Mesenchymal stem cell (in vitro differentiated cells and primary cell): ENCODE data around the gene MDC1.
A peak's percentile ranks its signal among the peaks of the same experiment; 100 is the strongest.

Experiments used
- DNase-seq: peaks from one replicate; pipeline ENCODE4 v3.0.0-alpha.2; 2013
- H2AFZ ChIP-seq: one replicate; pipeline ENCODE4 v1.6.1; 2013; ENCODE audit warnings: low read depth, mild to moderate bottlenecking, control low read depth, inconsistent platforms, low read length, moderate library complexity
- H2AK5ac ChIP-seq: 2 replicates; pipeline ENCODE4 v1.6.1; 2013; ENCODE audit warnings: low read length, moderate library complexity, mild to moderate bottlenecking, inconsistent platforms; ENCODE audit not compliant: severe bottlenecking
- H2BK120ac ChIP-seq: one replicate; pipeline ENCODE4 v1.6.1; 2013; ENCODE audit warnings: low read depth, mild to moderate bottlenecking, inconsistent platforms, low read length, moderate library complexity
- H2BK12ac ChIP-seq, 2 experiments: one replicate each; pipeline ENCODE4 v1.6.1; 2013; ENCODE audit warnings: inconsistent platforms in 2 of 2, low read length in 2 of 2, mild to moderate bottlenecking in 2 of 2, moderate library complexity in 2 of 2, control low read depth in 1 of 2
- H2BK15ac ChIP-seq: one replicate; pipeline ENCODE4 v1.6.1; 2013; ENCODE audit warnings: mild to moderate bottlenecking, low read depth, inconsistent platforms; ENCODE audit not compliant: poor library complexity, severe bottlenecking
- H2BK5ac ChIP-seq: 2 replicates; pipeline ENCODE4 v1.6.1; 2013; ENCODE audit warnings: low read depth, mild to moderate bottlenecking, low read length, control low read depth, inconsistent platforms; ENCODE audit not compliant: poor library complexity, severe bottlenecking
- H3K14ac ChIP-seq, 2 experiments: one replicate each; pipeline ENCODE4 v1.6.1; 2013; ENCODE audit warnings: inconsistent platforms in 2 of 2, low read length in 2 of 2, control low read depth in 1 of 2, mild to moderate bottlenecking in 1 of 2, moderate library complexity in 1 of 2
- H3K18ac ChIP-seq, 2 experiments: one replicate each; pipeline ENCODE4 v1.6.1; 2013; ENCODE audit warnings: inconsistent platforms in 2 of 2, low read length in 2 of 2, control low read depth in 1 of 2, low read depth in 1 of 2, mild to moderate bottlenecking in 1 of 2
- H3K23ac ChIP-seq, 2 experiments: one replicate each; pipeline ENCODE4 v1.6.1; 2013; ENCODE audit warnings: inconsistent platforms in 2 of 2, low read length in 2 of 2, mild to moderate bottlenecking in 2 of 2, moderate library complexity in 2 of 2, control low read depth in 1 of 2
- H3K27ac ChIP-seq: 2 replicates; pipeline ENCODE4 v1.5.1; 2013; ENCODE audit warnings: mild to moderate bottlenecking, moderate library complexity, low read length, control low read depth, inconsistent platforms; ENCODE audit not compliant: poor library complexity, severe bottlenecking
- H3K27me3 ChIP-seq, 2 experiments: 2 replicates each; pipeline versions ENCODE4 v1.6.1 to v1.7.0; 2013; ENCODE audit warnings: low read length in 2 of 2, mild to moderate bottlenecking in 2 of 2, moderate library complexity in 2 of 2, control low read depth in 1 of 2, inconsistent platforms in 1 of 2; ENCODE audit not compliant: control insufficient read depth in 1 of 2, insufficient read depth in 1 of 2
- H3K36me3 ChIP-seq, 2 experiments: 2 replicates each; pipeline versions ENCODE4 v1.6.1 to v1.7.0; 2013; ENCODE audit warnings: low read length in 2 of 2, control low read depth in 1 of 2, inconsistent platforms in 1 of 2, low read depth in 1 of 2, mild to moderate bottlenecking in 1 of 2; ENCODE audit not compliant: insufficient read depth in 2 of 2, control insufficient read depth in 1 of 2
- H3K4ac ChIP-seq, 2 experiments: one replicate each; pipeline ENCODE4 v1.6.1; 2013; ENCODE audit warnings: inconsistent platforms in 2 of 2, low read length in 2 of 2, mild to moderate bottlenecking in 2 of 2, moderate library complexity in 2 of 2, control low read depth in 1 of 2, low read depth in 1 of 2
- H3K4me1 ChIP-seq: 2 replicates; pipeline ENCODE4 v1.6.1; 2013; ENCODE audit warnings: low read depth, low read length, control low read depth; ENCODE audit not compliant: control insufficient read depth, insufficient read depth
- H3K4me2 ChIP-seq: 2 replicates; pipeline ENCODE4 v1.6.1; 2013; ENCODE audit warnings: low read length, mild to moderate bottlenecking, inconsistent platforms; ENCODE audit not compliant: poor library complexity, severe bottlenecking
- H3K4me3 ChIP-seq, 2 experiments: 2 replicates each; pipeline versions ENCODE4 v1.5.1 to v1.7.0; 2013; ENCODE audit warnings: low read length in 2 of 2, mild to moderate bottlenecking in 2 of 2, control low read depth in 1 of 2, low read depth in 1 of 2; ENCODE audit not compliant: insufficient read depth in 1 of 2
- H3K79me1 ChIP-seq: replicated peaks from 2 replicates; pipeline ENCODE4 v1.6.1; 2013; ENCODE audit warnings: mild to moderate bottlenecking, control low read depth, low read length, inconsistent platforms; ENCODE audit not compliant: poor library complexity, severe bottlenecking
- H3K9ac ChIP-seq: 2 replicates; pipeline ENCODE4 v1.7.0; 2013; ENCODE audit warnings: mild to moderate bottlenecking, low read length, moderate library complexity
- H3K9me3 ChIP-seq: 2 replicates; pipeline ENCODE4 v1.7.0; 2013; ENCODE audit warnings: mild to moderate bottlenecking, low read length; ENCODE audit not compliant: control insufficient read depth
- H4K8ac ChIP-seq: one replicate; pipeline ENCODE4 v1.6.1; 2013; ENCODE audit warnings: inconsistent platforms, mild to moderate bottlenecking, low read length, moderate library complexity
- H4K91ac ChIP-seq: one replicate; pipeline ENCODE4 v1.6.1; 2013; ENCODE audit warnings: mild to moderate bottlenecking, low read length, inconsistent platforms
- WGBS: methylation state at CpG from one replicate; pipeline ENCODE4 v1.1.7; 2013; ENCODE audit warnings: mixed read lengths; 5-methylcytosine and 5-hydroxymethylcytosine counted together

The MDC1 gene

GRCh38 chr6:30686009-30686907 lies 30.8 kb downstream of the MDC1 start, which contains the start of gene PPP1R18:
PPP1R18 (minus strand) TSS chr6:30686645; CDS start chr6:30686018, 627 bp downstream.
- peak within 1 kb of the TSS; percentile 99 for H3K27ac ChIP-seq
- peak within 1 kb of the TSS; percentile 97 for H2BK120ac ChIP-seq
- H3K4ac ChIP-seq = peak within 1 kb of the TSS; percentile 92 to 99
- peak within 1 kb of the TSS; percentile 64 to 90 for H2BK12ac ChIP-seq
- H3K9ac ChIP-seq = peak within 1 kb of the TSS; percentile 95
- H4K91ac ChIP-seq = peak within 1 kb of the TSS; percentile 98
- H4K8ac ChIP-seq = peak within 1 kb of the TSS; percentile 92
- H2BK15ac ChIP-seq = peak within 1 kb of the TSS; percentile 96
- H3K14ac ChIP-seq = peak within 1 kb of the TSS in 1 of 2 experiments; percentile 94
- H3K4me3 ChIP-seq = peak within 1 kb of the TSS; percentile 83 to 93
- peak within 1 kb of the TSS; percentile 10 for H2AFZ ChIP-seq
- H3K36me3 ChIP-seq = peaks cover 17 to 24% of the 10 kb centered on the region in 2 experiments
- H3K4me2 ChIP-seq = peak within 1 kb of the TSS; percentile 82
- peak; percentile 87 for DNase-seq
- peaks cover 26% of the 10 kb centered on the region for H3K4me1 ChIP-seq
- peaks cover 2% of the 10 kb centered on the region for H3K79me1 ChIP-seq
- H3K23ac ChIP-seq = peak within 1 kb of the TSS in 1 of 2 experiments; percentile 95
- no peaks in the 10 kb centered on the region for H3K9me3 ChIP-seq
- H3K18ac ChIP-seq = peak within 1 kb of the TSS; percentile 98
- peak within 1 kb of the TSS; percentile 76 for H2AK5ac ChIP-seq
- under 1% methylated on average over 21 of the region's 41 CpGs for whole genome bisulfite sequencing
- H3K27me3 ChIP-seq = no peaks in the 10 kb centered on the region
- H2BK5ac ChIP-seq = peak within 1 kb of the TSS; percentile 97

GRCh38 chr6:30685157-30686008 lies 31.7 kb downstream of the MDC1 start:
- WGBS = 30% methylated on average over 29 of the region's 29 CpGs
- Histone ChIP-seq H3K14ac (peak overlapping the region in 1 of 2 experiments; percentile 91), H3K4me2 (peak overlapping the region; percentile 82), H3K79me1 (peaks cover 2% of the 10 kb centered on the region), H2BK5ac (peak overlapping the region; percentile 71), H2AK5ac (peak overlapping the region; percentile 50), H3K36me3 (peaks cover 19 to 25% of the 10 kb centered on the region in 2 experiments), H4K91ac (peak overlapping the region; percentile 77), H3K27me3 (no peaks in the 10 kb centered on the region), H3K18ac (peak overlapping the region; percentile 87 to 91), H2BK120ac (peak overlapping the region; percentile 82), H4K8ac (peak overlapping the region; percentile 59), H2AFZ (no peak overlapping the region), H3K4me1 (peaks cover 32% of the 10 kb centered on the region), H3K23ac (peak overlapping the region in 1 of 2 experiments; percentile 74), H3K4ac (peak overlapping the region; percentile 39 to 62), H3K9ac (peak overlapping the region; percentile 95), H3K27ac (peak overlapping the region; percentile 90), H3K9me3 (no peaks in the 10 kb centered on the region), H2BK12ac (peak overlapping the region; percentile 0 to 28), H2BK15ac (no peak overlapping the region), H3K4me3 (peak overlapping the region; percentile 83 to 93)
- peak; percentile 63 for DNase-seq

- Histone ChIP-seq H3K23ac (peak overlapping the region in 1 of 2 experiments; percentile 26), H2BK15ac (no peak overlapping the region), H3K9me3 (no peaks in the 10 kb centered on the region), H3K4ac (peak overlapping the region in 1 of 2 experiments; percentile 77), H2BK120ac (no peak overlapping the region), H3K27me3 (no peaks in the 10 kb centered on the region), H3K9ac (peak overlapping the region; percentile 95), H3K14ac (peak overlapping the region in 1 of 2 experiments; percentile 83), H3K4me1 (peaks cover 34% of the 10 kb centered on the region), H3K4me2 (peak overlapping the region; percentile 83), H2AFZ (no peak overlapping the region), H2BK12ac (no peak overlapping the region), H3K36me3 (peaks cover 27 to 33% of the 10 kb centered on the region in 2 experiments), H2AK5ac (peak overlapping the region; percentile 65), H4K8ac (no peak overlapping the region), H3K4me3 (peak overlapping the region; percentile 70 to 93), H3K27ac (peak overlapping the region; percentile 98), H3K18ac (peak overlapping the region; percentile 69 to 81), H3K79me1 (peaks cover 2% of the 10 kb centered on the region), H2BK5ac (no peak overlapping the region), H4K91ac (peak overlapping the region; percentile 77)
- DNase-seq = peak; percentile 51
- 32% methylated on average over 13 of the region's 21 CpGs for WGBS
Observed at GRCh38 chr6:30684386-30685156, 32.5 kb downstream of the MDC1 start.
